ENCODE results near the gene SORL1.

The SORL1 gene

GRCh38 chr11:121611242-121611641, 159.1 kb downstream of the SORL1 start:
- H3K36me3 ChIP-seq (ENCODE audit: insufficient read depth) = no peaks in the 10 kb centered on the region

GRCh38 chr11:121613724-121614123, 161.6 kb downstream of the SORL1 start:
- no peaks in the 10 kb centered on the region for H3K27me3 ChIP-seq (ENCODE audit: insufficient read depth, low read depth)
- no peaks in the 10 kb centered on the region for H3K4me1 ChIP-seq (ENCODE audit: low read depth, poor library complexity, severe bottlenecking)
- no peak overlapping the region for H3K4me3 ChIP-seq (IDR thresholded peaks at IDR 0.05; ENCODE audit: insufficient read depth, low read depth, low read length)
- H3K4me2 ChIP-seq = no peak overlapping the region
- H3K9ac ChIP-seq = no peak overlapping the region
- no peaks in the 10 kb centered on the region for H3K36me3 ChIP-seq (ENCODE audit: insufficient read depth)
- TF ChIP-seq, protein P1, sequence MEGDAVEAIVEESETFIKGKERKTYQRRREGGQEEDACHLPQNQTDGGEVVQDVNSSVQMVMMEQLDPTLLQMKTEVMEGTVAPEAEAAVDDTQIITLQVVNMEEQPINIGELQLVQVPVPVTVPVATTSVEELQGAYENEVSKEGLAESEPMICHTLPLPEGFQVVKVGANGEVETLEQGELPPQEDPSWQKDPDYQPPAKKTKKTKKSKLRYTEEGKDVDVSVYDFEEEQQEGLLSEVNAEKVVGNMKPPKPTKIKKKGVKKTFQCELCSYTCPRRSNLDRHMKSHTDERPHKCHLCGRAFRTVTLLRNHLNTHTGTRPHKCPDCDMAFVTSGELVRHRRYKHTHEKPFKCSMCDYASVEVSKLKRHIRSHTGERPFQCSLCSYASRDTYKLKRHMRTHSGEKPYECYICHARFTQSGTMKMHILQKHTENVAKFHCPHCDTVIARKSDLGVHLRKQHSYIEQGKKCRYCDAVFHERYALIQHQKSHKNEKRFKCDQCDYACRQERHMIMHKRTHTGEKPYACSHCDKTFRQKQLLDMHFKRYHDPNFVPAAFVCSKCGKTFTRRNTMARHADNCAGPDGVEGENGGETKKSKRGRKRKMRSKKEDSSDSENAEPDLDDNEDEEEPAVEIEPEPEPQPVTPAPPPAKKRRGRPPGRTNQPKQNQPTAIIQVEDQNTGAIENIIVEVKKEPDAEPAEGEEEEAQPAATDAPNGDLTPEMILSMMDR (conservative IDR thresholded peaks at IDR 0.05; ENCODE audit: low read depth, low read length) = no peak
- no peaks in the 10 kb centered on the region for H3K79me2 ChIP-seq (ENCODE audit: insufficient read depth, low read depth)
- no peak overlapping the region for H3K27ac ChIP-seq
- no peaks in the 10 kb centered on the region for H4K20me1 ChIP-seq (ENCODE audit: insufficient read depth)
- no peak overlapping the region for H2AFZ ChIP-seq (ENCODE audit: low read depth)

More at GRCh38 chr11:121611242-121611641, 159.1 kb downstream of the SORL1 start:
- no peaks in the 10 kb centered on the region for H3K4me1 ChIP-seq (ENCODE audit: low read depth, poor library complexity, severe bottlenecking)
- H4K20me1 ChIP-seq (ENCODE audit: insufficient read depth) = no peaks in the 10 kb centered on the region
- no peaks in the 10 kb centered on the region for H3K79me2 ChIP-seq (ENCODE audit: insufficient read depth, low read depth)
- no peak overlapping the region for H3K9ac ChIP-seq
- no peak overlapping the region for H3K4me3 ChIP-seq (IDR thresholded peaks at IDR 0.05; ENCODE audit: insufficient read depth, low read depth, low read length)
- no peaks in the 10 kb centered on the region for H3K27me3 ChIP-seq (ENCODE audit: insufficient read depth, low read depth)
- H3K4me2 ChIP-seq = no peak overlapping the region
- H2AFZ ChIP-seq (ENCODE audit: low read depth) = no peak overlapping the region
- TF ChIP-seq, protein P1 (conservative IDR thresholded peaks at IDR 0.05; ENCODE audit: low read depth, low read length) = no peak
- no peak overlapping the region for H3K27ac ChIP-seq

GRCh38 chr11:121614636-121615240, 162.6 kb downstream of the SORL1 start:
- H4K20me1 ChIP-seq (ENCODE audit: insufficient read depth) = no peaks in the 10 kb centered on the region
- no peak overlapping the region for H3K27ac ChIP-seq
- H3K4me2 ChIP-seq = no peak overlapping the region
- TF ChIP-seq, protein P1 (conservative IDR thresholded peaks at IDR 0.05; ENCODE audit: low read depth, low read length) = no peak
- H3K4me3 ChIP-seq (IDR thresholded peaks at IDR 0.05; ENCODE audit: insufficient read depth, low read depth, low read length) = no peak overlapping the region
- H3K9ac ChIP-seq = no peak overlapping the region
- H3K27me3 ChIP-seq (ENCODE audit: insufficient read depth, low read depth) = no peaks in the 10 kb centered on the region
- no peak overlapping the region for H2AFZ ChIP-seq (ENCODE audit: low read depth)
- H3K36me3 ChIP-seq (ENCODE audit: insufficient read depth) = no peaks in the 10 kb centered on the region
- no peaks in the 10 kb centered on the region for H3K4me1 ChIP-seq (ENCODE audit: low read depth, poor library complexity, severe bottlenecking)
- H3K79me2 ChIP-seq (ENCODE audit: insufficient read depth, low read depth) = no peaks in the 10 kb centered on the region

- Histone ChIP-seq H3K4me2 (no peak overlapping the region), H3K79me2 (ENCODE audit: insufficient read depth, low read depth) (no peaks in the 10 kb centered on the region), H3K27ac (no peak overlapping the region), H3K4me1 (ENCODE audit: low read depth, poor library complexity, severe bottlenecking) (no peaks in the 10 kb centered on the region), H3K36me3 (ENCODE audit: insufficient read depth) (no peaks in the 10 kb centered on the region), H4K20me1 (ENCODE audit: insufficient read depth) (no peaks in the 10 kb centered on the region), H3K27me3 (ENCODE audit: insufficient read depth, low read depth) (no peaks in the 10 kb centered on the region), H3K9ac (no peak overlapping the region), H2AFZ (ENCODE audit: low read depth) (no peak overlapping the region), H3K4me3 (IDR thresholded peaks at IDR 0.05; ENCODE audit: insufficient read depth, low read depth, low read length) (no peak overlapping the region)
- TF ChIP-seq, protein P1 (conservative IDR thresholded peaks at IDR 0.05; ENCODE audit: low read depth, low read length) = no peak
Observed at GRCh38 chr11:121615501-121615900, 163.4 kb downstream of the SORL1 start.
